ENCODE results near the gene ANO2. TPM values are rescaled to one million over a fixed set of nuclear protein-coding genes. Genes with fewer than 3 reads are reported as not detected.

ANO2 gene
- total and polyA plus RNA-seq, 2 donors (not counting 3 experiments of a cell fraction or from before 2014, with no cell fraction given) = 15.4 to 65.0 TPM

- dilution Hi-C loops (cut with MboI; ENCODE audit: extremely low pct_ligation_motif_present, low sequenced_read_pairs) = no loop called here
- CTCF ChIA-PET = no interaction called here
These were observed 259.1 kb downstream of the ANO2 start for GRCh38 chr12:5685935-5686334.

More at GRCh38 chr12:5685935-5686334, 259.1 kb downstream of the ANO2 start:
- no peaks in the 10 kb centered on the region for H3K79me2 ChIP-seq (ENCODE audit: control insufficient read depth, insufficient read depth, low read length)
- no peak overlapping the region for H3K9ac ChIP-seq (replicated peaks; ENCODE audit: extremely low read depth, insufficient read depth, low read length)
- no peaks in the 10 kb centered on the region for H3K27me3 ChIP-seq (ENCODE audit: control insufficient read depth in 2 of 2, insufficient read depth in 2 of 2, low read length in 2 of 2)
- intact Hi-C loops (cut with micrococcal nuclease) = no loop called here
- H4K20me1 ChIP-seq (replicated peaks; ENCODE audit: control insufficient read depth, extremely low read depth, insufficient read depth, low read length) = no peaks in the 10 kb centered on the region
- no peaks in the 10 kb centered on the region for H3K9me3 ChIP-seq (replicated peaks; ENCODE audit: control insufficient read depth, insufficient read depth, low read length)
- POLR2A ChIA-PET = no interaction called here
- no peak overlapping the region for H2AFZ ChIP-seq (ENCODE audit: low read depth, low read length)
- H3K9me1 ChIP-seq (replicated peaks; ENCODE audit: control insufficient read depth, extremely low read depth, insufficient read depth, low read length) = no peaks in the 10 kb centered on the region
- DNase-seq (ENCODE audit: low read depth, low spot score) = no peak
- no peaks in the 10 kb centered on the region for H3K4me1 ChIP-seq (ENCODE audit: control insufficient read depth, extremely low read depth, insufficient read depth, low read length)
- H3K27ac ChIP-seq (ENCODE audit: insufficient read depth, low read depth, low read length) = no peak overlapping the region
- H3K4me2 ChIP-seq (ENCODE audit: insufficient read depth, low read length) = no peak overlapping the region
- no peak overlapping the region for H3K4me3 ChIP-seq (replicated peaks in 1 of 3; ENCODE audit: insufficient read depth in 1 of 3, low read depth in 1 of 3, low read length in 3 of 3)
- FAIRE-seq = no peak
- TF ChIP-seq MAX (IDR thresholded peaks at IDR 0.05; ENCODE audit: insufficient read depth, insufficient read length) (no peak), POLR2AphosphoS5 (IDR thresholded peaks at IDR 0.05; ENCODE audit: insufficient read depth, low read depth, low read length) (no peak), FOS (IDR thresholded peaks at IDR 0.05; ENCODE audit: borderline replicate concordance, insufficient read depth, low read length) (no peak), POLR2A (IDR thresholded peaks at IDR 0.05; ENCODE audit: low read depth, low read length) (no peak), MYC (IDR thresholded peaks at IDR 0.05; ENCODE audit: low read depth, low read length) (no peak), JUN (IDR thresholded peaks at IDR 0.05; ENCODE audit: borderline replicate concordance, insufficient read depth, insufficient read length, low read depth) (no peak), GATA2 (IDR thresholded peaks at IDR 0.05; ENCODE audit: insufficient read depth, insufficient read length, low read depth, low read length) (no peak), EZH2 (IDR thresholded peaks at IDR 0.05; ENCODE audit: borderline replicate concordance, low read depth, low read length, severe bottlenecking) (no peak)
- TF ChIP-seq, protein P1, sequence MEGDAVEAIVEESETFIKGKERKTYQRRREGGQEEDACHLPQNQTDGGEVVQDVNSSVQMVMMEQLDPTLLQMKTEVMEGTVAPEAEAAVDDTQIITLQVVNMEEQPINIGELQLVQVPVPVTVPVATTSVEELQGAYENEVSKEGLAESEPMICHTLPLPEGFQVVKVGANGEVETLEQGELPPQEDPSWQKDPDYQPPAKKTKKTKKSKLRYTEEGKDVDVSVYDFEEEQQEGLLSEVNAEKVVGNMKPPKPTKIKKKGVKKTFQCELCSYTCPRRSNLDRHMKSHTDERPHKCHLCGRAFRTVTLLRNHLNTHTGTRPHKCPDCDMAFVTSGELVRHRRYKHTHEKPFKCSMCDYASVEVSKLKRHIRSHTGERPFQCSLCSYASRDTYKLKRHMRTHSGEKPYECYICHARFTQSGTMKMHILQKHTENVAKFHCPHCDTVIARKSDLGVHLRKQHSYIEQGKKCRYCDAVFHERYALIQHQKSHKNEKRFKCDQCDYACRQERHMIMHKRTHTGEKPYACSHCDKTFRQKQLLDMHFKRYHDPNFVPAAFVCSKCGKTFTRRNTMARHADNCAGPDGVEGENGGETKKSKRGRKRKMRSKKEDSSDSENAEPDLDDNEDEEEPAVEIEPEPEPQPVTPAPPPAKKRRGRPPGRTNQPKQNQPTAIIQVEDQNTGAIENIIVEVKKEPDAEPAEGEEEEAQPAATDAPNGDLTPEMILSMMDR (IDR thresholded peaks at IDR 0.05; ENCODE audit: extremely low read depth in 1 of 2, insufficient read depth in 1 of 2, low read depth in 1 of 2, low read length in 2 of 2) = no peak
- BruUV-seq (replicated peaks) = no TSS peak
- peaks cover 1 to 5% of the 10 kb centered on the region in 2 experiments for H3K36me3 ChIP-seq (ENCODE audit: control insufficient read depth in 2 of 2, extremely low read depth in 1 of 2, insufficient read depth in 2 of 2, low read length in 2 of 2)
